Measurements from ENCODE around the gene MROH8.
"Not testable (repeated sequence)": the region's sequence is repeated elsewhere in the genome, so short reads cannot be mapped to it uniquely, and the experiment has no call there.

The MROH8 gene

DNA sequence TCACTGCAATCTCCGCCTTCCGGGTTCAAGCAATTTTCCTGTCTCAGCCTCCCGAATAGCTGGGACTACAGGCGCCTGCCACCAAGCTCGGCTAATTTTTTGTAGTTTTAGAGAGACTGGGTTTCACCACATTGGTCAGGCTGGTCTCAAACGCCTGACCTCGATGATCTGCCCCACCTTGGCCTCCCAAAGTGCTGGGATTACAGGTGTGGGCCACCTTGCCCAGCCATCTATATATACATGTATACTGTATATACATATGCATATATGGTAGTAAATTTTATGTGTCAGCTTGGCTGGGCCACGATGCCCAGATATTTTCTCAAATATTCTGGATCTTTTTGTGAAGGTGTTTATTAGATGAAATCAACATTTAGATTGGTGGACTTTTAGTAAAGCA lies 102.3 kb downstream of the MROH8 start:
- DNase-seq, result no peak

DNA sequence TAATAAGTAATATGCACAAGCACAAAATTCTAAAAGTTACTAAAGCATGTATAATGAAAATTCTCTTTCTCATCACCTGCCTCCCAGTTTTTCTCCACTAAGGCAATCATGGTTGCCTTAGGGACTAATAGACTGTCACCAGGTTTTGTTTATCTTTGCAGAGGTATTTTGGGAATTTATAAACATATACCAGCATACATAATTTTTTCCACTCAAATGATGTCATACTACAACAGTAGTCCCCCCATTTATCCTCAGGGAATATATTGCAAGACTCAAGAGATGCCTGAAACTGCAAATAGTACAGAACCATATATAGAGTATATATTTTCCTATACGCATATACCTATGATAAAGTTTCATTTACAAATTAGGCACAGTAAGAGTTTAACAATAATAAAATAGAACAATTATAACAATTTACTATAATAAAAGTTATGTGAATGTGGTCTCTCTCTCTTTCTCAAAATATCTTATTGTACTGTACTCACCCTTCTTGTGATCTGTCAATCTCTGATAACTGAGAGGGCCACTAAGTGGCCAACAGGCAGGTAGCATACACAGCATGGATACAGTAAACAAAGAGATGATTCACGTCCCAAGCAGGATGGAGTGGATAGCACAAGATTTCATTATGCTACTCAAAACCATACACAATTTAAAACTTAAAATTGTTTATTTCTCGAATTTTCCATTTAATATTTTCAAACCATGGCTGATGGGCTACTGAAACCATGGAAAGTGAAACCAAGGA lies 103.2 kb downstream of the MROH8 start:
- DNase-seq, result no peak

DNA sequence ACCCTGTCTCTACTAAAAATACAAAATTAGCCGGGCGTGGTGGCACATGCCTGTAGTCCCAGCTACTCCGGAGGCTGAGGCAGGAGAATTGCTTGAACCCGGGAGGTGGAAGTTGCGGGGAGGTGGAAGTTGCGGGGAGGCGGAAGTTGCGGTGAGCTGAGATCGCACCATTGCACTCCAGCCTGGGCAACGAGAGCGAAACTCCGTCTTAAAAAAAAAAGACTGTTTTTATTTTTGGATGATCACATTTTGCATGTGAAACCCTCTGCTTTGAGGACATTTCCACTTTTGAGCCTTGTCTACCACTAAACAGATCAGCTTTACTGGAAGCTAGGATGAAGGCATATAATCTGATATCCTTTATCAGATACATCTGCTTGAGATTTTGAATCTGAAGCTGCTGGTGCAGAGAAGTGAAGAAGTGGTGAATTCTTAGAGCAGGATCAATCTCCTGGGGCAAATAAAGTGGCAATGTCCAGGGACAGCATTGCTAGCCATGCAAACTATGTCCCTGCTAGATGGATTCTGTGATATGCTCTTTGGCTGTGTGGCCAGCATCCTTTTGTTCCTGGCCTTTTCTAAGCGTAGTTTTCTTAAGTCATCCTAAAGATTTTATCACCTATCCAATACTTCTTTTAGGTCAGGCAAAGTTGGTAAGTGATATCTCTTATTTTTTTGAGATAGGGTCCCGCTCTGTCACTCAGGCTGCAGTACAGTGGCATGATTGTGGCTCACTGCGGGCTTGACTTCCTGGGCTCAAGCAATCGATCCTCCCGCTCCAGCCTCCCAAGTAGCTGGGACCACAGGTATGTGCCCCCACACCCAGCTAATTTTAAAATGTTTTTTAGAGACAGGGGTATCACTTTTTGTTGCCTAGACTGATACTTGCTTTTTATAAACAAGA lies 106.8 kb downstream of the MROH8 start:
- DNase-seq, result no peak

DNA sequence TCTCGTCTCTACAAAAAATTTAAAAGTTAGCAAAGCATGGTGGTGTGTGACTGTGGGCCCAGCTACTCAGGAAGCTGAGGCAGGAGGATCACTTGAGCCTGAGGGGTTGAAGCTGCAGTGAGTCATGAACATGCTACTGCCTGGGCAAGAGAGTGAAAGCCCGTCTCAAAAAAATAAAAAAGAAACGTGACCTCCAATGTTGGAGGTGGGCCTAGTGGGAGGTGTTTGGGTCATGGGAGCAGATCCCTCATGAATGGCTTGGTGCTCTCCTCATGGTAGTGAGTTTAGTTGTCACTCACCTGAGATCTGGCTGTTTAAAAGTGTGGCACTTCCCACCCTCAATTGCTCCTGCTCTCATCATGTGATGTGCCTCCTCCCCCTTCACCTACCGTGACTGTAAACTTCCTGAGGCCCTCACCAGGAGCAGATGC lies 107.9 kb downstream of the MROH8 start:
- DNase-seq, result no peak

DNA sequence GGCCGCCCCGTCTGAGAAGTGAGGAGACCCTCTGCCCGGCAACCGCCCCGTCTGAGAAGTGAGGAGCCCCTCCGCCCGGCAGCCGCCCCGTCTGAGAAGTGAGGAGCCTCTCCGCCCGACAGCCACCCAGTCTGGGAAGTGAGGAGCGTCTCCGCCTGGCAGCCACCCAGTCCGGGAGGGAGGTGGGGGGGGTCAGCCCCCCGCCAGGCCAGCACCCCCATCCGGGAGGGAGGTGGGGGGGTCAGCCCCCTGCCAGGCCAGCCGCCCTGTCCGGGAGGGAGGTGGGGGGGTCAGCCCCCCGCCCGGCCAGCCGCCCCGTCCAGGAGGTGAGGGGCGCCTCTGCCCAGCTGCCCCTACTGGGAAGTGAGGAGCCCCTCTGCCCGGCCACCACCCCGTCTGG lies 109.8 kb downstream of the MROH8 start:
- not testable (repeated sequence) for DNase-seq

DNA sequence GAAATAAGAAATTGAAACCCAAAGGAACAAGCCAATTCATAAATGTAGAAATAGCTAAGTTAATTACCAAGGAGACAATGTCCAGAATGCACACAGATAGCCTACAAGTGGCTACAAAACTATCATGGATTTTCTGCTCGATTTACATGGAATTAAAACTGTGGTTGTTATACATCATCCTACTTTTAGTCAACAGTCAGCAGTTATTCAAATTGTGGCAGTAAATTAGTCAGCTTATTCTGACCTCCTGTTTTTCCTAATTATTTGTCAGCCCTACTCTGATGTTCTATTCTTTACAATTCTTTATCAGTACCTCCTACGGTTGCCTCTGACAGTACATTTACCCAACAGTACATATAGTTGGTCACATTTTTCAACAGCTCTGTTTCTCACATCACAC lies 113.2 kb downstream of the MROH8 start:
- DNase-seq, result no peak

DNA sequence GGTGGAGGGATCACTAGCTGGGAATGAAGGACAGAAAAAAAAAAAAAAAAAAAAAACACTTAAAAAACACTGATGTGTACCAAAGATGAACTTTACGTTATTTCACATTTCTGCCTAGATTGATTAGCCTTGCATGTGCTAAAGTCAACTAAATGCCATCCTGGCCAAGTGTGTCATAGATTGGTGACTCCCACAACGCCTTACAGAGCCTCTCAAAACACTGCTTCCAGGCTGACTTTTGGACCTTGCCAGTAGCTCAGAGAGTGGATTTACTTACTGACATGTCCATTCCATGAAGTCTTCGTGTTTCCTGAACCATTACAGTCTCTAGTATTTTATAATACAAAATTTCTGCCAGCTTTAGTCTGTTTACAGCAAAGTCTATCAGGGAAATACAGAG lies 124.1 kb downstream of the MROH8 start:
- no peak for DNase-seq

DNA sequence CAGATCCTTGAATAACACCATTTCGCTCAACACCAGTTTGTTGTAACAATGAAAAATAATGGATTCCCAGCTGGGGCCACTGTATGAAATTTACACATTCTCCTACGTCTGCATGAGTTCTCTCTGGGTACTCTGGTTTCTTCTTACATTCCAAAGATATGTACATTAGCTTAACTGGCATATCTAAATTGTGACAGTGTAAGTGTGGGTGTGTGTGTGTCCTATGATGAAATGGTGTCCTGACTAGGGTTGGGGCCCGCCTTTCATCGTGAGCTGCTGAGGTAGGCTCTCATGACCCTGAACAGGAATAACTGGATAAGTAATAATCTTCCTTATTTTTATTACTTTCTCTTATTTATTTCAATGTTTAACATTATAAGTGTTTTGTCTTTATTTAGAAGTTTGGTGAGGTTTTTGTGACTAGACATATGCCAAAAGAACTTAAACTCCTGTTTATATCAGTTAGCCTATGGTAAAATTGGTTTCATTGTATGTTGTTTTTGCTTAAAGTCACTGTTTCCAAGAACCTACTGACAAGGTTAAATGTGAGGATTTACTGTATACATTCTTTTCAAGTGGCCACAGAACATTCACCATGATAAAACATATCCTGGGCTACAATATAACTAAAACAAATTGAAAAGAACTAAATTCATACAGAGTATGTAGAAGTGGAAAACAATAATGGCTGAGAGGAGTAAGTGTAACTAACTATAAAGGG lies 126.0 kb downstream of the MROH8 start:
- no peak for DNase-seq
